ENCODE data around the gene UBL3.

The UBL3 gene

DNA sequence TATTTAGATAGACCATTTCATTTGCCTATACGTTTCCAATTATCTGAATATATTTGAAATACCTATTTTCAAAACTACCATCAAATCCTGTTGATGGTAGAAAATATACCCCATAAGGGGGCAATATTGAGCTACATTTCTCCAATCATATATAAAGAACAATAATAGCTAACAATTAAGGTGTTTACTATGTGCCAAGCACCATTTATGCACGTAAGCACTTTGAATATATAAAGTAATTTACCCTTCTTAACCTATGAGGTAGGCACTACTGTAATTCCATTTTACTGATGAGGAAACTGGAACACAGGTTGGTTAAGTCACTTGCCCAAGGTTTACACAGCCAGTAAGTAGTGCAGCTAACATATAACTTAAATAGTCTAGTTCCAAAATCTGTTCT, 79.2 kb downstream of the UBL3 start:
- H3K9me3 ChIP-seq (ENCODE audit: control insufficient read depth in 2 of 2, low read length in 2 of 2), result no peaks in the 10 kb centered on the region
- H3K27me3 ChIP-seq (ENCODE audit: control insufficient read depth in 2 of 2, insufficient read depth in 2 of 2, low read length in 2 of 2), result no peaks in the 10 kb centered on the region
- no peaks in the 10 kb centered on the region for H3K4me1 ChIP-seq (ENCODE audit: control insufficient read depth in 2 of 2, insufficient read depth in 2 of 2, low read length in 2 of 2)
- no peak overlapping the region for H3K9ac ChIP-seq (ENCODE audit: low read depth in 1 of 2, low read length in 2 of 2)
- peaks cover 11 to 13% of the 10 kb centered on the region in 2 donors for H3K36me3 ChIP-seq (ENCODE audit: control insufficient read depth in 2 of 2, insufficient read depth in 2 of 2, low read length in 2 of 2)
- H3K4me3 ChIP-seq (ENCODE audit: low read length in 2 of 2), result no peak overlapping the region
- no peak overlapping the region for H3K27ac ChIP-seq (ENCODE audit: low read depth in 2 of 2, low read length in 2 of 2)

DNA sequence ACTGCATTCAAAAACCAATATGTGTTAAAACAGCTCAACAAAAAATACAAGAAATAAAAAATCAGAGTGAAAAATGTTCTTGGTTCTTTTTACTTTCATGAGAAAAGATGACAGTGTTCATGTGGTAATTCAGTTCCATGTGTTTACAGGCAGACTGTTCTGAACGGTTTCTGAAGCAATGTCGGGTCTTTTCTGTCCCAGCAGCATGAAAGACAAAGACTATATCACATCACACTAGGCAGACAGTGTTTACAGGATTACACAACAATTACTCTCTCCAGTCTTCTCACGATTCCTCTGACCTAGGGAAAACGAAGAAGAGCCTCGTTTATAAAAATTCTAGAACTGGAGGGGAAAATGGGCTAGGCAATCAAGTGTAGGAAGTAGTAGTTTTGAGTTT, 83.4 kb downstream of the UBL3 start:
- no peak overlapping the region for H3K9ac ChIP-seq (ENCODE audit: low read depth in 1 of 2, low read length in 2 of 2)
- no peaks in the 10 kb centered on the region for H3K27me3 ChIP-seq (ENCODE audit: control insufficient read depth in 2 of 2, insufficient read depth in 2 of 2, low read length in 2 of 2)
- peaks cover 0 to 3% of the 10 kb centered on the region in 2 donors for H3K4me1 ChIP-seq (ENCODE audit: control insufficient read depth in 2 of 2, insufficient read depth in 2 of 2, low read length in 2 of 2)
- H3K36me3 ChIP-seq (ENCODE audit: control insufficient read depth in 2 of 2, insufficient read depth in 2 of 2, low read length in 2 of 2), result peaks cover 11% of the 10 kb centered on the region in 2 donors
- H3K27ac ChIP-seq (ENCODE audit: low read depth in 2 of 2, low read length in 2 of 2), result no peak overlapping the region
- no peak overlapping the region for H3K4me3 ChIP-seq (ENCODE audit: low read length in 2 of 2)
- no peaks in the 10 kb centered on the region for H3K9me3 ChIP-seq (ENCODE audit: control insufficient read depth in 2 of 2, low read length in 2 of 2)

DNA sequence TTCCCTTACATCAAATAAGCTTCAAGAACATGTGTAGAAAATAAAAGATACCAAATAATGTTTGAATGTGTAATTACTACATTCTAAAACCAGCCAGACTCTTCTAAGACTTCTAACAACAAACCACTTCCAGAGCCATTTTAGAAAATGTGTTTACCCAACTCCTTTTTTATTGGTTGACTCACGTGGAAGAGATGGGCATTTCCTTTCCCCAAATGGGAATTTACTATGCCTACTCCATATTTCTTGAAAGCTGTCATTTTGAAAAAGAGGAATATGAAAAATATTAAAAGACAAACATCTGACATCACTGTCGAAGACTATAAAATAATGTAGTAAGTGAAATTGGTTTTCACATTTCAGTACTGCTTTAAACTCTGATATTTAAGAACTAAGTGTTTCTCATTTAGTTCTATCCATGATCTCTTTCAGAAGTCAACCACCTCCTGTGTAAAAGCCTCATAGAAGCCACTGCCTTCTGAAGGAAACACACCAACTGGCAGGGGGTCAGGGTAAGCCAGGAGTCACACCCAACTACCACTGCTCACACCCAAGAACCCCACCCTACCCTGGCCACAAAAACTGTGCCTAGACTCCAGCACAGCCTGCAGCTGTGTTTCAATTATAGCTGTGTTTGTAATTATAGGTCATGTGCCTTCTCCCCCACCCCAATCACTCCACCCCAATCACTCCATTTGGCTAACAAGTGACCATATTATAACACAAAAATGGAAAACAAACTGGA, 86.8 kb downstream of the UBL3 start:
- peaks cover 6 to 11% of the 10 kb centered on the region in 2 donors for H3K36me3 ChIP-seq (ENCODE audit: control insufficient read depth in 2 of 2, insufficient read depth in 2 of 2, low read length in 2 of 2)
- no peak overlapping the region for H3K9ac ChIP-seq (ENCODE audit: low read depth in 1 of 2, low read length in 2 of 2)
- H3K27me3 ChIP-seq (ENCODE audit: control insufficient read depth in 2 of 2, insufficient read depth in 2 of 2, low read length in 2 of 2), result no peaks in the 10 kb centered on the region
- H3K4me3 ChIP-seq (ENCODE audit: low read length in 2 of 2), result no peak overlapping the region
- H3K9me3 ChIP-seq (ENCODE audit: control insufficient read depth in 2 of 2, low read length in 2 of 2), result no peaks in the 10 kb centered on the region
- peak overlapping the region in 1 of 2 donors; percentile 22 for H3K27ac ChIP-seq (ENCODE audit: low read depth in 2 of 2, low read length in 2 of 2)
- H3K4me1 ChIP-seq (ENCODE audit: control insufficient read depth in 2 of 2, insufficient read depth in 2 of 2, low read length in 2 of 2), result peaks cover 0 to 5% of the 10 kb centered on the region in 2 donors

- no peak overlapping the region for H3K9ac ChIP-seq (ENCODE audit: low read depth in 1 of 2, low read length in 2 of 2)
- H3K27ac ChIP-seq (ENCODE audit: low read depth in 2 of 2, low read length in 2 of 2), result no peak overlapping the region
- H3K27me3 ChIP-seq (ENCODE audit: control insufficient read depth in 2 of 2, insufficient read depth in 2 of 2, low read length in 2 of 2), result no peaks in the 10 kb centered on the region
- no peaks in the 10 kb centered on the region for H3K9me3 ChIP-seq (ENCODE audit: control insufficient read depth in 2 of 2, low read length in 2 of 2)
- H3K36me3 ChIP-seq (ENCODE audit: control insufficient read depth in 2 of 2, insufficient read depth in 2 of 2, low read length in 2 of 2), result peaks cover 3 to 5% of the 10 kb centered on the region in 2 donors
- H3K4me1 ChIP-seq (ENCODE audit: control insufficient read depth in 2 of 2, insufficient read depth in 2 of 2, low read length in 2 of 2), result peaks cover 0 to 7% of the 10 kb centered on the region in 2 donors
- no peak overlapping the region for H3K4me3 ChIP-seq (ENCODE audit: low read length in 2 of 2)
These were observed 88.6 kb downstream of the UBL3 start for GRCh38 chr13:29761815-29762214.

- H3K9ac ChIP-seq (ENCODE audit: low read depth in 1 of 2, low read length in 2 of 2), result no peak overlapping the region
- peaks cover 0 to 2% of the 10 kb centered on the region in 2 donors for H3K36me3 ChIP-seq (ENCODE audit: control insufficient read depth in 2 of 2, insufficient read depth in 2 of 2, low read length in 2 of 2)
- H3K9me3 ChIP-seq (ENCODE audit: control insufficient read depth in 2 of 2, low read length in 2 of 2), result no peaks in the 10 kb centered on the region
- peaks cover 0 to 7% of the 10 kb centered on the region in 2 donors for H3K4me1 ChIP-seq (ENCODE audit: control insufficient read depth in 2 of 2, insufficient read depth in 2 of 2, low read length in 2 of 2)
- no peak overlapping the region for H3K27ac ChIP-seq (ENCODE audit: low read depth in 2 of 2, low read length in 2 of 2)
- no peak overlapping the region for H3K4me3 ChIP-seq (ENCODE audit: low read length in 2 of 2)
- no peaks in the 10 kb centered on the region for H3K27me3 ChIP-seq (ENCODE audit: control insufficient read depth in 2 of 2, insufficient read depth in 2 of 2, low read length in 2 of 2)
These were observed 89.3 kb downstream of the UBL3 start for GRCh38 chr13:29761160-29761559.

DNA sequence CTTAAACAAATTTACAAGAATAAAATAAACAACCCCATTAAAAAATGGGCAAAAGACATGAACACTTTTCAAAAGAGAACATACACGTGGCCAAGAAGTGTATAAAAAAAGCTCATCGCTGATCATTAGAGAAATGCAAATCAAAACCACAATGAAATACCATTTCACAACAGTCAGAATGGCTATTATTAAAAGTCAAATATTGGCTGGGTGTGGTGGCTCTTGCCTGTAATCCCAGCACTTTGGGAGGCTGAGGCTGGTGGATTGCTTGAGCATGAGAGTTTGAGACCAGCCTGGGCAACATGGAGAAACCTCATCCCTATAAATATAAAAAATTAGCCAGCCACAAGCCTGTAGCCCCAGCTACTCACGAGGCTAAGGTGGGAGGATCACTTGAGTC, 89.9 kb downstream of the UBL3 start:
- Histone ChIP-seq H3K36me3 (ENCODE audit: control insufficient read depth in 2 of 2, insufficient read depth in 2 of 2, low read length in 2 of 2) (peaks cover 0 to 2% of the 10 kb centered on the region in 2 donors), H3K9ac (ENCODE audit: low read depth in 1 of 2, low read length in 2 of 2) (no peak overlapping the region), H3K4me3 (ENCODE audit: low read length in 2 of 2) (no peak overlapping the region), H3K9me3 (ENCODE audit: control insufficient read depth in 2 of 2, low read length in 2 of 2) (no peaks in the 10 kb centered on the region), H3K27me3 (ENCODE audit: control insufficient read depth in 2 of 2, insufficient read depth in 2 of 2, low read length in 2 of 2) (no peaks in the 10 kb centered on the region), H3K4me1 (ENCODE audit: control insufficient read depth in 2 of 2, insufficient read depth in 2 of 2, low read length in 2 of 2) (peaks cover 0 to 7% of the 10 kb centered on the region in 2 donors), H3K27ac (ENCODE audit: low read depth in 2 of 2, low read length in 2 of 2) (no peak overlapping the region)

- peaks cover 0 to 3% of the 10 kb centered on the region in 2 donors for H3K4me1 ChIP-seq (ENCODE audit: control insufficient read depth in 2 of 2, insufficient read depth in 2 of 2, low read length in 2 of 2)
These were observed 91.8 kb downstream of the UBL3 start for GRCh38 chr13:29758531-29759114.

GRCh38 chr13:29756506-29756905, 93.9 kb downstream of the UBL3 start:
- Histone ChIP-seq H3K9ac (ENCODE audit: low read depth in 1 of 2, low read length in 2 of 2) (no peak overlapping the region), H3K27me3 (ENCODE audit: control insufficient read depth in 2 of 2, insufficient read depth in 2 of 2, low read length in 2 of 2) (no peaks in the 10 kb centered on the region), H3K4me3 (ENCODE audit: low read length in 2 of 2) (no peak overlapping the region), H3K36me3 (ENCODE audit: control insufficient read depth in 2 of 2, insufficient read depth in 2 of 2, low read length in 2 of 2) (no peaks in the 10 kb centered on the region), H3K27ac (ENCODE audit: low read depth in 2 of 2, low read length in 2 of 2) (no peak overlapping the region), H3K9me3 (ENCODE audit: control insufficient read depth in 2 of 2, low read length in 2 of 2) (no peaks in the 10 kb centered on the region), H3K4me1 (ENCODE audit: control insufficient read depth in 2 of 2, insufficient read depth in 2 of 2, low read length in 2 of 2) (peaks cover 0 to 3% of the 10 kb centered on the region in 2 donors)

More at GRCh38 chr13:29758531-29759114, 91.8 kb downstream of the UBL3 start:
- Histone ChIP-seq H3K36me3 (ENCODE audit: control insufficient read depth in 2 of 2, insufficient read depth in 2 of 2, low read length in 2 of 2) (no peaks in the 10 kb centered on the region), H3K27ac (ENCODE audit: low read depth in 2 of 2, low read length in 2 of 2) (peak overlapping the region in 1 of 2 donors; percentile 71), H3K27me3 (ENCODE audit: control insufficient read depth in 2 of 2, insufficient read depth in 2 of 2, low read length in 2 of 2) (no peaks in the 10 kb centered on the region), H3K4me3 (ENCODE audit: low read length in 2 of 2) (peak overlapping the region in 1 of 2 donors; percentile 13), H3K9ac (ENCODE audit: low read depth in 1 of 2, low read length in 2 of 2) (peak overlapping the region in 1 of 2 donors; percentile 33), H3K9me3 (ENCODE audit: control insufficient read depth in 2 of 2, low read length in 2 of 2) (no peaks in the 10 kb centered on the region)

DNA sequence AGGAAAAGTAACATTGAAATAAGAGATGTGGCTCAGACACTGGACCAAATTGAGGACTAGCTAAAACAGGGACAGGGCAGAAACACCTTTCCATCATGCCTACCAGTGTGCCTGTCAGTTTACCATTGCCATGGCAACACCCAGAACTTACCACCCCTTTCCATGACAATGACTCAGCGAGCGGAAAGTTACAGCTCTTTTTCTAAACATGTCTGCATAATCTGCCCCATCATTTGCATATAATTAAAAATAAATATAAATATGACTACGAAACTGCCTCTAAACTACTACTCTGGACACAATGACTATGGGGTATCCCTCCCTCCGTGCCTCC, 96.0 kb downstream of the UBL3 start:
- no peak overlapping the region for H3K27ac ChIP-seq (ENCODE audit: low read depth in 2 of 2, low read length in 2 of 2)
- no peaks in the 10 kb centered on the region for H3K9me3 ChIP-seq (ENCODE audit: control insufficient read depth in 2 of 2, low read length in 2 of 2)
- peaks cover 0 to 3% of the 10 kb centered on the region in 2 donors for H3K4me1 ChIP-seq (ENCODE audit: control insufficient read depth in 2 of 2, insufficient read depth in 2 of 2, low read length in 2 of 2)
- H3K27me3 ChIP-seq (ENCODE audit: control insufficient read depth in 2 of 2, insufficient read depth in 2 of 2, low read length in 2 of 2), result no peaks in the 10 kb centered on the region
- H3K9ac ChIP-seq (ENCODE audit: low read depth in 1 of 2, low read length in 2 of 2), result no peak overlapping the region
- no peaks in the 10 kb centered on the region for H3K36me3 ChIP-seq (ENCODE audit: control insufficient read depth in 2 of 2, insufficient read depth in 2 of 2, low read length in 2 of 2)
- no peak overlapping the region for H3K4me3 ChIP-seq (ENCODE audit: low read length in 2 of 2)

- Histone ChIP-seq H3K9me3 (ENCODE audit: control insufficient read depth in 2 of 2, low read length in 2 of 2) (no peaks in the 10 kb centered on the region), H3K4me3 (ENCODE audit: low read length in 2 of 2) (no peak overlapping the region), H3K27me3 (ENCODE audit: control insufficient read depth in 2 of 2, insufficient read depth in 2 of 2, low read length in 2 of 2) (no peaks in the 10 kb centered on the region), H3K9ac (ENCODE audit: low read depth in 1 of 2, low read length in 2 of 2) (no peak overlapping the region), H3K36me3 (ENCODE audit: control insufficient read depth in 2 of 2, insufficient read depth in 2 of 2, low read length in 2 of 2) (no peaks in the 10 kb centered on the region), H3K4me1 (ENCODE audit: control insufficient read depth in 2 of 2, insufficient read depth in 2 of 2, low read length in 2 of 2) (peaks cover 0 to 3% of the 10 kb centered on the region in 2 donors), H3K27ac (ENCODE audit: low read depth in 2 of 2, low read length in 2 of 2) (no peak overlapping the region)
These were observed 96.6 kb downstream of the UBL3 start for GRCh38 chr13:29753618-29754472.

Measured in mucosa of rectum (tissue), 2 donors.